ENCODE measurements around the gene SULF2.

SULF2 gene

DNA sequence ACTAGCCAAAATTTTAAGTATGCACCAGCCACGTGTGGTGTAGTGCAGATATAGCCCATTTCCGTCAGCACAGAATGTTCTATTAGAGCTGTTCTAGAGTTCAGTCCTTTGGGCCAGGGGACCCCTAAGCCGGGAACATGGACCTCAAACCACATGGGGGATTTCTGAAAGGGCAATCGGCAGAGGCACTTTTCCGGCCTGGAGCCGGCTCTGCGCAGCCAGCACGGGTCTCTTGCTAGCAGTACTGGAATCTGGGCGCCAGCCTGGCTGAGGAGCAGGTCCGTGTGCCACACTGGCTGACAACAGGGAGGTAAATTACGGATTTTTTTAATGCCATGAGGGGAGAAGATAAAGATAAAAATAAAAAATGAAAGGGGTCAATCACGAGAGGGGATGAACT, 120.5 kb downstream of the SULF2 start:
- no peak for DNase-seq

- no peak for DNase-seq
Measured at GRCh38 chr20:47664068-47664437, 121.2 kb downstream of the SULF2 start.

GRCh38 chr20:47663354-47664067, 121.8 kb downstream of the SULF2 start:
- DNase-seq, result peak; percentile 73

DNA sequence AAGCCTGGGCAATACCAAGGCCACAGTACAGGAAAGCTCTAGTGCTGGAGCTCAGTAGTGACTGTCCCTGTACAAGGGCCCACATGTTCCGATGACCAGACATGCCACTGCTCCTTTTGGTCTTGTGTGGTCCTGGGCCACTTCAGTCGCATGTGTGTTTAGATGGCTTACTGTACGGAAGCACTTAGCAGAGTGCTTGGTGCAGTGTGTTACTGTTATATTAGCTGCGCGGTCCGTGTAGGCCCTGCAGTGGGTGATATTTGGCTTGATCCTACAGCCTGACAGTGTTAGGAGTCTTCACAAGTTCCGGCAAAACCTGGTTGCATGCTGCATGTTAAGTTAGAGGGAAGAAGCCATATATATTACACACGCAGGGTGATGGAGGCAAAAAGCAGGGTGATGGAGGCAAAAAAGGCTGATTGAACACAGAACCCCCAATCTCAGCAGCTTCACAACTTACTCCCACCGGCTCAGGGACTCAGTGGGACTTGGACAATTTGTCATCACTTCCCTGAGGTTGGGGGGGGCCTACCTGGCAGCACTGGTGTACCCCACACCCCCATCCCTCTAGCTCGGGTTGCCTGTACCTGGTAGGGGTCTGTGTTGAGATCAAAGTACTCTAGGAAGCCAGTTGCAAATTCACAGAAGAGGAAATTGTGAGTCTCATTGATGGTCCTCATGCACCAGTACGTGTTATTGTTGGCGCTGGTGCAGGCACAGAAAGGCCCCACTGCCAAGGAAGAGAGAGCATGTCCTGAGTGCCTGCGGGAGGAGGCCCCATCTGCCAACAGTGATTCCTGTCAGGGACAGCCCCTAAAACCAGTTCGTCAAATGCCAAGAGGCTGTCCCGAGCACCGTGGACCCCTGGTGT, 122.6 kb downstream of the SULF2 start:
- no peak for DNase-seq

DNA sequence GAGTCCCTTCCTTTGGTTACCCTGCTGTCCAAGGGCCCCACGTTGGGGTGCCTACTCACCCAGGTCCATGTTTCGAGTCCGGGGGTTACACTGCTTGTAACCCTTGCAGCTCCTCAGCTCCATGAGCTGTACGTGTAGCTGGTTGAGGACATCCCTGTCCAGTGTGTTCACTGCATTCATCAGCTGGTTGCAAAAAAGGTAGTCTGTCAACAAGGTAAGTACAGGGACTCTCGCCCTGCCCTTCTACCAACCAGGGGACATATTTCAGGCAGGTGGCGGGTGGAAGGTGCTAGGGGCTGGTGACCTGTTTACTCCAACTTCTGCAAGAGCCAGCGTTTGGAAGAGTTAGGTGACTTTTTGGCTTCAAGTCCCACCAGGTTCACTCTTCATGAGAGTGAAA, 123.6 kb downstream of the SULF2 start:
- DNase-seq, result no peak

DNA sequence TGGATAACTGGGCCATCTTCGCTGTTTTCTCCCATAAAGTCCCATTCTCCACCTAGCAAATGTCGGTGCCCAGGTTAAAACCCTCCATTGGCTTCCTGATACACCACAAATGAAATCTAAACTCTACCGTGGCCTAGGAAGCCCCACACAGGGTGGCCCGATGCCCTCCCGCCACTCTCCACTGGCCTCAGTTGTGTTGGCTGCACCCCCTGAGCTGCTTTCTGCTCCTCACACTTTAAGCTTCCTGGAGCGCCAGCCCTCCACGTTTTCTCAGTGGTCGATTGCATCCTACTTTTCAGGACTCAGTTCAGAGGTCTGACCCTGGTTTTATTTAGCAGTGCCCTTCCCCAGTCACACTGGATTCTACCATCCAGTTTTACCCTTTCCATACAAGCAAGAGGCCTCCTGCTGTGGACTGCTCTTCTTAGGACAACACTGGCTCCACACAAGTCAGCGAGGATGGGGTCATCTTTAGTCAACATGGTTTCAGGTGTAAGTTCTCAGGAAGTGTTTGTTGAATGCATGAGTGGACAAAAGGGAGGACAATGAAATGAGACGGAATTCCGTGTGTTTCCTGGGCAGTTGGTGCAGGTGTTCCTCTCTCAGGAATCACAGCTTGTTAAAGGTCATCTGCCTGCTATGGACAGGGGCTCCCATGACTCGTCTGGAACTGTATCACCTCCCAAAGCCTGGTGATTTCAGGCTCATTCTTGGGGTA, 124.1 kb downstream of the SULF2 start:
- no peak for DNase-seq

DNA sequence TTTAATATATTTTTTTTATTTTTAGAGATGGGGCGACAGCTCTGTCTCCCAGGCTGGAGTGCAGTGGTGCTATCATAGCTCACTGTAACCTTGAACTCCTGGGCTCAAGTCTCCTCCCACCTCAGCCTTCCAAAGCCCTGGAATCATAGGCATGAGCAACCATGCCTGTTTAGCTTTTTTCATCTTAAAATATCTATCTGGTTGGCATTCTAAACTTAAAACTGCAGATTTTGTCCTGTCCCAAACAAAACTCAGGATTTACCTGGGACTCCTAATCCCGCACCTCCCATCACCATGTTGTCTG, 124.7 kb downstream of the SULF2 start:
- no peak for DNase-seq

DNA sequence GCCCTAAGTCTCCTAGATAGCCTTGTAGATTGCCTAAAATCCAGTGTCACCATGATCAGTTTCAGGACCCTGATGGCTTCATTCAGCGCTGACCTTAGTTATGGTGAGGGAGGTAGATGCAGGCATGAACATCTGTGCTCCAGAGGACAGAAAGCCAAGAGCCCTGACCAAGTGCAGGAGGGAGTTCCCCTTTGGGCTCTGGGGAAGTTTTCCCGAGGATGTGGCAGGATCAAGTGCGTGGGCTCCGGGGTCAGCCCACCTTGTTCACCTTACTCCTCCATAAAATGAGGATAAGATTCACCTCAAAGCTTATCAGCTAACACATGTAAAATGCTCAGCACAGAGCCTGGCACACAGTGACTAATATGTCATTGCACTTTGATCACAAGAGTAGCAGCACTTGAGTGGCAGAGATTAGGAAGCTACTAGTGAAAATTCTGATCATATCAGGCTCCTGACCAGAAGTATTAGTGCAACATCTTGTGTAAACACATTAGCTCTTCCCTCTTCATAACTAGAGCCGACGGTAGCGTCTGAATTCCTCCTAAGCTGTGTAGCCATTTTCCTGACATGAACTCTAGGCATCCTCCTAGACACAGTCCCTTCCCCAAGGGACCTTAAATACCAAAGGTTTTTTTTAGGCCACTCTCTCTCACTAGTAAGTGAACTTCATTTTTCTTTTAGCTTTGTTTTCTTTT, 125.2 kb downstream of the SULF2 start:
- DNase-seq, result peak; percentile 21

GRCh38 chr20:47656318-47656717, 129.0 kb downstream of the SULF2 start:
- DNase-seq, result no peak

- no peak for DNase-seq
Measured at GRCh38 chr20:47655635-47656034, 129.6 kb downstream of the SULF2 start.

DNA sequence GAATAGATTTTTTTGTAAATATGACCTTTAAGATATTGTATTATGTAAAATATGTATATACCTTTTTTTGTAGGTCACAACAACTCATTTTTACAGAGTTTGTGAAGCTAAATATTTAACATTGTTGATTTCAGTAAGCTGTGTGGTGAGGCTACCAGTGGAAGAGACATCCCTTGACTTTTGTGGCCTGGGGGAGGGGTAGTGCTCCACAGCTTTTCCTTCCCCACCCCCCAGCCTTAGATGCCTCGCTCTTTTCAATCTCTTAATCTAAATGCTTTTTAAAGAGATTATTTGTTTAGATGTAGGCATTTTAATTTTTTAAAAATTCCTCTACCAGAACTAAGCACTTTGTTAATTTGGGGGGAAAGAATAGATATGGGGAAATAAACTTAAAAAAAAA, 130.9 kb downstream of the SULF2 start:
- DNase-seq, result no peak

GRCh38 chr20:47653869-47654268, 131.4 kb downstream of the SULF2 start:
- DNase-seq, result no peak

GRCh38 chr20:47652794-47653193, 132.5 kb downstream of the SULF2 start:
- no peak for DNase-seq

DNA sequence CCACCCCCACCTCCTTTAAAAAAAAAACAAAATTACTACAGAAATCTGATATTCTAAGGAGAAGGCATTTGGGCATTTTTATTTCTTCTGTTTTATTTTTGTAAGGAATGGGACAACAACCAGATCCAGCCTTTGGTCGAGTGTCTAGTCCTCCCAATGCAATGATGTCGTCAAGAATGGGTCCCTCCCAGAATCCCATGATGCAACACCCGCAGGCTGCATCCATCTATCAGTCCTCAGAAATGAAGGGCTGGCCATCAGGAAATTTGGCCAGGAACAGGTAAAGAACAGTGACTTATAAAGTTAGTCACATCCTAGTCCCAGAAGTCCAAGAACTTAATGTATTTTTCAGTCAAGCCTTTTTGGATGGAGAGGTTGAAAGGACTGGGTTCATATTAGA, 133.0 kb downstream of the SULF2 start:
- no peak for DNase-seq

DNA sequence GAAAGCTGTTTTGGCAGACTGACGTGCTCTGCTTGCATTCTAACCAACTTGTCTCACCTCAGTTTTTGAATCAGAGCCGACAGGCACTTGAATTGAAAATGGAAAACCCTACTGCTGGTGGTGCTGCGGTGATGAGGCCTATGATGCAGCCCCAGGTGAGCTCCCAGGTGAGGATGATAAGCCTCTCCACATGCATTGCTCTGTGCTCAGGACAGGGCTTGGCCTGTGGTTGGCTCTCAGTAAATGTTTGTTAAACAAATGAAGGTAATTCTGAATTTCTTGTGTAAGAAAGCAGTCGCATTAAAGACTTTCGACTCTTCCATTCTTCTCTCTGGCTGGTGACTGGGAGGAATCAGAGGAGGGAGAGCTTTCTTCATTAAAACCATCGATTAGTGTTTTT, 136.3 kb downstream of the SULF2 start:
- no peak for DNase-seq

DNA sequence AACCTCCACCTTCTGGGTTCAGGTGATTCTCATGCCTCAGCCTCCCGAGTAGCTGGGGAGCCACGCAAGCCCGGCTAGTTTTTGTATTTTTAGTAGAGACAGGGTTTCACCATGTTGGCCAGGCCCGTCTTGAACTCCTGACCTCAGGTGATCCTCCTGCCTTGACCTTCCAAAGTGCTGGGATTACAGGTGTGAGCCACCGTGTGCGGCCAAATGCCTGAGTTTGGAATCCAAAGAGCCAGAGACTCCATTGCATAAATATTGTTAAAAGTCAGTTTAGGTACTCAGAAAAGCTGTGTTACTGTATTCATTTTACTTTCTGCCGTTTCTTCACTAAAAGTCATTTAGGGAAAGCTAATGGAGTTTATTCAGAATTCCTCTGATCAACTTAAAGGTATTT, 137.3 kb downstream of the SULF2 start:
- no peak for DNase-seq

DNA sequence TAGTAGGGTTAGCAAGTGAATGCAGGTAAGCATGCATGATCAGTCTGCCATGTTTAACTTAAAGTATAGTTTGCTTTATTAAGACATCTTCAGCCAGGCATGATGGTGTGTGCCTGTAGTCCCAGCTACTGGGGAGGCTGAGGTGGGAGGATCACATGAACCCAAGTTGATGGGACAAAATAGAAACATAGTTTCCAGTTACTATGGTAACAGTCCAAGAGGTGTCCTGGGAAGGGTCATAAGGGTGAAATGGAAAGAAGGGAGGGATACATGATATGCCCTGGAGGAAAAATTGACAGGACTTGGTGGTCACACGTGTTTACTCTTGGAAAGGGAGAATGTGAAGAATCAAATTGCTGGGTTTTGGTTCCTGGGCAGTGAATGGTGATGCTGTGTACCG, 139.6 kb downstream of the SULF2 start:
- no peak for DNase-seq

- no peak for DNase-seq
Measured at GRCh38 chr20:47642624-47643023, 142.7 kb downstream of the SULF2 start.

DNA sequence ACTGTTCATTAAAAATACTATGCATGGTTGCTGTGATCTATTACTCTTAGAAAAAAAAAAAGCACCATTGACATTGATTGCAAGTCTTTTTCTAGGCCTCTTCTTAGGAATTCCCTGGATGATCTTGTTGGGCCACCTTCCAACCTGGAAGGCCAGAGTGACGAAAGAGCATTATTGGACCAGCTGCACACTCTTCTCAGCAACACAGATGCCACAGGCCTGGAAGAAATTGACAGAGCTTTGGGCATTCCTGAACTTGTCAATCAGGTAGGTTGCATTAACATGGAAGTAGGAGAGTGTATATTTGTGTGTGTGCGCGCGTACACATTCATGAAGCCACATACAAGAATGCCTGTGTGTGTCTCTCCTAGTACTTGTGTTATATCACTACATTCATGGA, 143.2 kb downstream of the SULF2 start:
- no peak for DNase-seq

DNA sequence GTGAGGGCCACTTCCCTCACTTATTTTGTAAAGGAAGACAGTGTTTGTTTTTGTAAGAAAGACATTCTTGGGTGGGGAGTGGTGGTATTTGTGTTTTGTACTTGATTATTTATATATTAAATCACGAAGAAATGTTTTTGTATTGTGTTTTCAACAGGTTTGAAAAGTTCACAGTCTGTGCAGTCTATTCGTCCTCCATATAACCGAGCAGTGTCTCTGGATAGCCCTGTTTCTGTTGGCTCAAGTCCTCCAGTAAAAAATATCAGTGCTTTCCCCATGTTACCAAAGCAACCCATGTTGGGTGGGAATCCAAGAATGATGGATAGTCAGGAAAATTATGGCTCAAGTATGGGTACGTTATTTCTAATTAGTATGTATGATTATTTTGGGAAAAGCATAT, 146.4 kb downstream of the SULF2 start:
- DNase-seq, result no peak

DNA sequence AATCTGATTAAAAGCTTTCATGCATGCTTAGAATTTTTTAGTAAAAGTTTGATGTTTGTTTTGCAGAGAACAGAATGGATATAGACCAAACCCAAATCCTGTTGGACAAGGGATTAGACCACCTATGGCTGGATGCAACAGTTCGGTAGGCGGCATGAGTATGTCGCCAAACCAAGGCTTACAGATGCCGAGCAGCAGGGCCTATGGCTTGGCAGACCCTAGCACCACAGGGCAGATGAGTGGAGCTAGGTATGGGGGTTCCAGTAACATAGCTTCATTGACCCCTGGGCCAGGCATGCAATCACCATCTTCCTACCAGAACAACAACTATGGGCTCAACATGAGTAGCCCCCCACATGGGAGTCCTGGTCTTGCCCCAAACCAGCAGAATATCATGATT, 150.0 kb downstream of the SULF2 start:
- no peak for DNase-seq

- no peak for DNase-seq
Measured at GRCh38 chr20:47631078-47631477, 154.2 kb downstream of the SULF2 start.

- no peak for DNase-seq
Measured at GRCh38 chr20:47629907-47630306, 155.4 kb downstream of the SULF2 start.

Measured in hematopoietic multipotent progenitor cell treated with erythropoietin and hydrocortisone succinate and interleukin-3 and kit ligand, for 8 days (in vitro differentiated cells).